Duodenal mucosa (tissue), 2 donors: ENCODE data around the gene PRKCD.

Experiments used
- H3K27ac ChIP-seq: one replicate; pipeline ENCODE4 v1.7.0; 2013; ENCODE audit warnings: low read depth, low read length
- H3K27me3 ChIP-seq, 2 donors: one replicate each; pipeline ENCODE4 v1.7.0; 2013; ENCODE audit warnings: low read length in 2 of 2, control low read depth in 1 of 2; ENCODE audit not compliant: insufficient read depth in 2 of 2, control insufficient read depth in 1 of 2
- H3K36me3 ChIP-seq, 2 donors: one replicate each; pipeline ENCODE4 v1.7.0; 2013; ENCODE audit warnings: low read length in 2 of 2, control low read depth in 1 of 2; ENCODE audit not compliant: insufficient read depth in 2 of 2, control insufficient read depth in 1 of 2
- H3K4me1 ChIP-seq, 2 donors: one replicate each; pipeline ENCODE4 v1.7.0; 2013; ENCODE audit warnings: low read length in 2 of 2, control low read depth in 1 of 2; ENCODE audit not compliant: insufficient read depth in 2 of 2, control insufficient read depth in 1 of 2
- H3K4me3 ChIP-seq, 2 donors: one replicate each; pipeline ENCODE4 v1.7.0; 2013; ENCODE audit warnings: low read length in 2 of 2, low read depth in 1 of 2
- H3K9ac ChIP-seq, 2 donors: one replicate each; pipeline ENCODE4 v1.7.0; 2013; ENCODE audit warnings: low read length in 2 of 2, low read depth in 1 of 2
- H3K9me3 ChIP-seq, 2 donors: one replicate each; pipeline ENCODE4 v1.7.0; 2013; ENCODE audit warnings: low read length in 2 of 2, control low read depth in 1 of 2; ENCODE audit not compliant: control insufficient read depth in 1 of 2

PRKCD gene

GRCh38 chr3:53154881-53155285, 6.1 kb upstream of the PRKCD start:
- Histone ChIP-seq H3K4me1 (peaks cover 90 to 96% of the 10 kb centered on the region in 2 donors), H3K27me3 (no peaks in the 10 kb centered on the region), H3K9me3 (no peaks in the 10 kb centered on the region), H3K4me3 (no peak overlapping the region), H3K36me3 (no peaks in the 10 kb centered on the region), H3K27ac (no peak overlapping the region), H3K9ac (no peak overlapping the region)

- H3K4me1 ChIP-seq: peaks cover 88 to 96% of the 10 kb centered on the region in 2 donors
- peak overlapping the region; percentile 16 to 23 for H3K9ac ChIP-seq
Observed at GRCh38 chr3:53155760-53156159, 5.2 kb upstream of the PRKCD start.

GRCh38 chr3:53156368-53156834, 4.6 kb upstream of the PRKCD start:
- no peaks in the 10 kb centered on the region for H3K36me3 ChIP-seq
- no peaks in the 10 kb centered on the region for H3K27me3 ChIP-seq
- H3K27ac ChIP-seq: no peak overlapping the region
- H3K4me1 ChIP-seq: peaks cover 83 to 91% of the 10 kb centered on the region in 2 donors
- peak overlapping the region; percentile 14 to 29 for H3K4me3 ChIP-seq
- no peaks in the 10 kb centered on the region for H3K9me3 ChIP-seq
- H3K9ac ChIP-seq: peak overlapping the region; percentile 40 to 60

More at GRCh38 chr3:53155760-53156159, 5.2 kb upstream of the PRKCD start:
- H3K27me3 ChIP-seq: no peaks in the 10 kb centered on the region
- no peaks in the 10 kb centered on the region for H3K36me3 ChIP-seq
- H3K4me3 ChIP-seq: peak overlapping the region in 1 of 2 donors; percentile 29
- no peaks in the 10 kb centered on the region for H3K9me3 ChIP-seq
- H3K27ac ChIP-seq: peak overlapping the region; percentile 67

- Histone ChIP-seq H3K9me3 (no peaks in the 10 kb centered on the region), H3K27me3 (no peaks in the 10 kb centered on the region), H3K36me3 (no peaks in the 10 kb centered on the region), H3K4me3 (no peak overlapping the region), H3K9ac (peak overlapping the region; percentile 13 to 53), H3K4me1 (peaks cover 72 to 86% of the 10 kb centered on the region in 2 donors), H3K27ac (peak overlapping the region; percentile 66)
Observed at GRCh38 chr3:53157974-53158580, 2.9 kb upstream of the PRKCD start.

GRCh38 chr3:53158765-53159155, 2.2 kb upstream of the PRKCD start:
- Histone ChIP-seq H3K4me3 (no peak overlapping the region), H3K27ac (peak overlapping the region; percentile 66), H3K36me3 (no peaks in the 10 kb centered on the region), H3K9ac (peak overlapping the region; percentile 35 to 53), H3K4me1 (peaks cover 73 to 84% of the 10 kb centered on the region in 2 donors), H3K9me3 (no peaks in the 10 kb centered on the region), H3K27me3 (no peaks in the 10 kb centered on the region)

GRCh38 chr3:53159156-53160060, 1.6 kb upstream of the PRKCD start:
- Histone ChIP-seq H3K4me1 (peaks cover 69 to 82% of the 10 kb centered on the region in 2 donors), H3K27me3 (no peaks in the 10 kb centered on the region)

GRCh38 chr3:53160061-53160659, 849 bp upstream of the PRKCD start:
- H3K27ac ChIP-seq: peak overlapping the region; percentile 86
- H3K27me3 ChIP-seq: no peaks in the 10 kb centered on the region
- peak overlapping the region; percentile 64 to 71 for H3K9ac ChIP-seq
- no peaks in the 10 kb centered on the region for H3K9me3 ChIP-seq
- H3K36me3 ChIP-seq: peaks cover 0 to 8% of the 10 kb centered on the region in 2 donors
- peaks cover 61 to 82% of the 10 kb centered on the region in 2 donors for H3K4me1 ChIP-seq
- H3K4me3 ChIP-seq: peak overlapping the region; percentile 63 to 75

More at GRCh38 chr3:53159156-53160060, 1.6 kb upstream of the PRKCD start:
- H3K27ac ChIP-seq: peak overlapping the region; percentile 86
- H3K9ac ChIP-seq: peak overlapping the region; percentile 64 to 71
- H3K36me3 ChIP-seq: peaks cover 0 to under 1% of the 10 kb centered on the region in 2 donors
- peak overlapping the region; percentile 63 to 75 for H3K4me3 ChIP-seq
- H3K9me3 ChIP-seq: no peaks in the 10 kb centered on the region

- Histone ChIP-seq H3K4me3 (peak overlapping the region; percentile 78 to 93), H3K9me3 (no peaks in the 10 kb centered on the region), H3K36me3 (peaks cover 2 to 18% of the 10 kb centered on the region in 2 donors), H3K27me3 (no peaks in the 10 kb centered on the region), H3K9ac (peak overlapping the region; percentile 93 to 96), H3K4me1 (peaks cover 61 to 76% of the 10 kb centered on the region in 2 donors), H3K27ac (peak overlapping the region; percentile 80)
Observed at GRCh38 chr3:53161450-53161819, 426 bp downstream of the PRKCD start.

GRCh38 chr3:53161820-53162671, 1.0 kb downstream of the PRKCD start:
- Histone ChIP-seq H3K4me1 (peaks cover 62 to 76% of the 10 kb centered on the region in 2 donors), H3K9me3 (no peaks in the 10 kb centered on the region), H3K36me3 (peaks cover 3 to 22% of the 10 kb centered on the region in 2 donors), H3K9ac (peak overlapping the region; percentile 93 to 96), H3K4me3 (peak overlapping the region; percentile 78 to 93), H3K27me3 (no peaks in the 10 kb centered on the region), H3K27ac (peak overlapping the region; percentile 80)
